Hypothalamus (tissue), 51 donors: Measurements from ENCODE around the gene KIR3DL3.
"Not testable (repeated sequence)": the region's sequence is repeated elsewhere in the genome, so short reads cannot be mapped to it uniquely, and the experiment has no call there.

Source experiments
- DNase-seq, 51 donors: peaks; one replicate each; lab custom pipeline; 2025; lab: John Stamatoyannopoulos, UW

KIR3DL3 gene

DNA sequence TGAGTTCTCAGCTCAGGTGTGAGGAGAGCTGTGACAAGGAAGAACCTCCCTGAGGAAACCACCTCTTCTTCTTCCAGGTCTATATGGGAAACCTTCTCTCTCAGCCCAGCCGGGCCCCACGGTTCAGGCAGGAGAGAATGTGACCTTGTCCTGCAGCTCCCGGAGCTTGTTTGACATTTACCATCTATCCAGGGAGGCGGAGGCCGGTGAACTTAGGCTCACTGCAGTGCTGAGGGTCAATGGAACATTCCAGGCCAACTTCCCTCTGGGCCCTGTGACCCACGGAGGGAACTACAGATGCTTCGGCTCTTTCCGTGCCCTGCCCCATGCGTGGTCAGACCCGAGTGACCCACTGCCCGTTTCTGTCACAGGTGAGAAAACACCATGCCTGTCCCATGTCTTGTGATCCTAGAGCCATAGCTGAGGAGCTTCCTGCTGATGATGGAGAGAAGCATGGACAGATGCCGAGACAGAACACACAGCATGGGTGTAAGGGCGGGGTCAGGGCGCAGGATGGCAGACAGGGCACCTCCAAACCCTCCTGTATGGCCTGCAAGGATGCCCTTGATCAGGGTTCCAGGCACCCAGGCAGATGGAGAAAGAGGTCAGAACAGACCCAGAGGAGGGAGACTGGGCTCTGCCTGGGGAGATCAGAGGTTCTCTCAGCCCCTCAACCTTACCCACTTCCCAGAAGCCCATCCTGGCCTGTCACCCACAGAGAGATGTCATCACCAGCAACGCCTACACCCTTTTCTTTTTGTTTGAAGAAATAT, 5.4 kb downstream of the KIR3DL3 start:
- no peak for DNase-seq

- DNase-seq = no peak
Measured at GRCh38 chr19:54731191-54731590, 6.9 kb downstream of the KIR3DL3 start.

- DNase-seq = not testable (repeated sequence)
Measured at GRCh38 chr19:54738306-54738705, 14.1 kb downstream of the KIR3DL3 start, which contains the start of gene KIR2DL3. KIR2DL3 (plus strand) TSS chr19:54738513; CDS start chr19:54738546, 33 bp downstream.

DNA sequence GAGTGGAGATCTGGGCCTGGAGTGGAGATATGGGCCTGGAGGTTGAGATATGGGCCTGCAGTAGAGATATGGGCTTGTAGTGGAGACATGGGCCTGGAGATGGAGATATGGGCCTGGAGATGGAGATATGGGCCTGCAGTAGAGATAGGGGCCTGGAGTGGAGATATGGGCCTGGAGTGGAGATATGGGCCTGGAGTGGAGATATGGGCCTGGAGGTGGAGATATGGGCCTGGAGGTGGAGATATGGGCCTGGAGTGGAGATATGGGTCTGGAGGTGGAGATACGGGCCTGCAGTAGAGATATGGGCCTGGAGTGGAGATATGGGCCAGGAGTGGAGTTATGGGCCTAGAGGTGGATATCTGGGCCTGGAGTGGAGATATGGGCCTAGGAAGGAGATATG, 14.5 kb downstream of the KIR3DL3 start:
- no peak for DNase-seq

DNA sequence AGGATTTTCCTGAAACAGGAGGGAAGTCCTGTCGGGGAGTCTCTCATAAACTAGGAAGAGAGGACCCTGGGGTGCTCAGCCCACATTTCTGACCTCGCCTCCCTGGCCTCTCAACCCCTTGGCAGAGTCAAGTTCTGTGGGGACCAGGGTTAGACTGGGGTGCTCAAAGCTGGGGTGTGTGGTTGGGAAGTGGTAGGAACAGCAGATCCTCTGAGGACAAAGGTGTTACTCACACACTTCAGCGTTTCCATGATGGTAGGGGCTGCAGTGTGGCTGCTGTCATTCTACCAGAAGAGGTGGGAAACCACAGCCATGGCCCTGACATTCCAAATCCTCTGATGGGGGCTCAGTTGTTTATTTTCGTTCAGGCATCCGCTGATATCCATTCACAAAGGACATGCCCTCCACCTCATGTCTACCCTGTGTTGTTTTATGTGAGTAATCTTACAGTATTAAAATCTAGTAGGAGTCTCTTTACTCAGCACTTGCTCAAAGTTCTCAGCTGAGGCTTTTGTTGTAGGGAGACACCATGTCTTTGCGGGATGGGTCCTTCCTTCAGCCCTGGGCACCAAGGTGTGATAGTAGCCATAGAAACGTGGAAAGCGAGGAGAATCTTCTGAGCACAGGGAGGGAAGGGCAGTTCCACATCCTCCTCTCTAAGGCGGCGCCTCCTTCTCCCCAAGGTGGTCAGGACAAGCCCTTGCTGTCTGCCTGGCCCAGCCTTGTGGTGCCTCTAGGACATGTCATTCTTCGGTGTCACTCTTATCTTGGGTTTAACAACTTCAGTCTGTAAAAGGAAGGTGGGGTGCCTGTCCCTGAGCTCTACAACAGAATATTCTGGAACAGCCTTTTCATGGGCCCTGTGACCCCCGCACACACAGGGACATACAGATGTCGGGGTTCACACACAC, 15.6 kb downstream of the KIR3DL3 start:
- DNase-seq = no peak

GRCh38 chr19:54741950-54742349, 17.7 kb downstream of the KIR3DL3 start:
- not testable (repeated sequence) for DNase-seq

GRCh38 chr19:54744080-54744479, 19.8 kb downstream of the KIR3DL3 start:
- DNase-seq = not testable (repeated sequence)

DNA sequence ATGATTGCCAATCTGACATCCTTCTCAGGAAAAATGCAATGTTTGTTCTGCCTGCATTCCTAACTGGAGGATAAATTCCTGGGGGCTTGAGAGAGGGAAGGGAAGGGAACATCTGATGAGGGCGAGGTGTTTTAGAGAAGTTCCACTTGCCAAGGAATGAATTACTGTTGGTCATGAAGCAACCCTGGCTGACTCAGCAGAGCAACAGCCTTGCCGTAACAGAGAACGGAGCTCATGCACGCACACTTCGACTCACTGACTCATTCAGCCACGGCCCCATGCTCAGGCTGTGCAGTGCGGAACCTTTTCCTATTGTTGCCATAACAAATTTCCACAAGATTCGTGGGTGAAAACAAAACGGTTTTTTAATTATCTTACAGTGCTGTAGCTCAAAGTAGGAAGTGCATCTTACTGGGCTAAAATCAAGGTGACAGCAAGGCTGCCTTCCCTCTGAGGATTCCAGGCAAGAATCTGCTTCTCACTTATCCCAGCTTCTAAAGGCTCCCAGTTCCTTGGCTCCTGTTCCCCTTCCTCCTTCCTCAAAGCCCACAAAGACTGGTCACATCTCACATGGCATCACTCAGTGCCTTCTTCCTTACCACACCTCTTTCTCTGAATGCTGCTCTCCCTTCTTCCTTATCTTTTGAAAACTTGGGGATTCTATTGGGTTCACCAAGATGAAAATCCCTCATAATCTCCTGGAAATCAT, 23.5 kb downstream of the KIR3DL3 start:
- DNase-seq = not testable (repeated sequence)

DNA sequence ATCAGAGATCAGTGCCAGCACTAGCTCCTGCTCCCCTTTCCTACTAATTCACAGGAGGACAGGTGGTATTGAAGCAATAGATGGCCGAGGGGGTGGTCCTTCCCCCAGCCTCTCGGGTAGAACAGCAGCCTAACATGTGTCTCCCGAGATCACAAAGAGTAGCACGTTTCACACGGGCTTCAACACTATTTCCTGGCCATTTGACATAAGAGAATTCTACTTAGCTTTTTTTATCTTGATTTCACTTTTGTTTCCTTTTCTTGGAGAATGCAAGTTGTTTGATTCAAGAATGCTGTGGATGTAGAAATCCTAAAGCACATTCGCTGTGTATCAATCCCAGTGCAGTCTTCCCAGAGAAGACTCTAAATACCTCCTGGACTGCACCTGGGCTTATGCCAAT, 26.0 kb downstream of the KIR3DL3 start:
- DNase-seq = not testable (repeated sequence)

GRCh38 chr19:54756204-54757110, 32.2 kb downstream of the KIR3DL3 start:
- DNase-seq = not testable (repeated sequence)

GRCh38 chr19:54758577-54758976, 34.3 kb downstream of the KIR3DL3 start:
- not testable (repeated sequence) for DNase-seq

DNA sequence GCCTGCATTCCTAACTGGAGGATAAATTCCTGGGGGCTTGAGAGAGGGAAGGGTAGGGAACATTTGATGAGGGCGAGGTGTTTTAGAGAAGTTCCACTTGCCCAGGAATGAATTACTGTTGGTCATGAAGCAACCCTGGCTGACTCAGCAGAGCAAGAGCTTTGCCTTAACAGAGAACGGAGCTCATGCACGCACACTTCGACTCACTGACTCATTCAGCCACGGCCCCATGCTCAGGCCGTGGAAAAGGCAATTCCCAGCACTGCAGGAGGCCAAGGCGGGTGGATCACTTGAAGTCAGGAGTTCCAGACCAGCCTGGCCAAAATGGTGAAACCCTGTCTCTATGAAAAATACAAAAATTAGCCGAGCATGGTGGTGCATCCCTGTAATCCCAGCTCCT, 40.0 kb downstream of the KIR3DL3 start:
- DNase-seq = not testable (repeated sequence)

DNA sequence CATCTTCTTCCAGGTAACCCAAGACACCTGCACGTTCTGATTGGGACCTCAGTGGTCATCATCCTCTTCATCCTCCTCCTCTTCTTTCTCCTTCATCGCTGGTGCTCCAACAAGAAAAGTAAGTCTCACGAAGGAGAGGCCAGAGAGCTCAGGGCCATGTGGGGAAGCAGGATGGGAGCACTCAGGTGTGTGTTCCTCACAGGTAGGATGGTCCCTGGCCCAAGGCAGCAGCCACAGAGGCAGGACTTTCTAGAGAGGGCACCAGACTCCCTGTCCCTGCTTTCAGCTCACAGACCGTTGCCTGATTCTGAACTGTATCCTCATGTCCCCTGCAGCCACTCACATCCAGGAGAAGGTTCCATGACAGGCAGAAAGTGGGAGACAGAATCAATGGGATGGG, 42.2 kb downstream of the KIR3DL3 start:
- not testable (repeated sequence) for DNase-seq

GRCh38 chr19:54769646-54770045, 45.4 kb downstream of the KIR3DL3 start, which contains the start of gene KIR2DL1:
KIR2DL1 (plus strand) TSS chr19:54769793; CDS start chr19:54769851, 58 bp downstream.
- not testable (repeated sequence) for DNase-seq

DNA sequence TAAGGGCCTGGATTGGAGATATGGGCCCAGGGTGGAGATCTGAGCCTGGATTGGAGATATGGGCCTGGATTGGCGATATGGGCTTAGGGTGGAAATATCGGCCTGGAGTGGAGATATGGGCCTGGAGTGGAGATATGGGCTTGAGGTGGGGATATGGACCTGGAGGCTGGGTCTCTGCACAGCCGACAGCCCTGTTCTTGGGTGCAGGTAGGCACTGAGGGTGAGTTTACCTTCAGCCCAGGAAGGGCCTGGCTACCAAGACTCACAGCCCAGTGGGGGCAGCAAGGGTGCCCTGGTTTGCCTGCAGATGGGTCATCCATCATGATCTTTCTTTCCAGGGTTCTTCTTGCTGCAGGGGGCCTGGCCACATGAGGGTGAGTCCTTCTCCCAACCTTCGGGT, 46.3 kb downstream of the KIR3DL3 start:
- DNase-seq = not testable (repeated sequence)

DNA sequence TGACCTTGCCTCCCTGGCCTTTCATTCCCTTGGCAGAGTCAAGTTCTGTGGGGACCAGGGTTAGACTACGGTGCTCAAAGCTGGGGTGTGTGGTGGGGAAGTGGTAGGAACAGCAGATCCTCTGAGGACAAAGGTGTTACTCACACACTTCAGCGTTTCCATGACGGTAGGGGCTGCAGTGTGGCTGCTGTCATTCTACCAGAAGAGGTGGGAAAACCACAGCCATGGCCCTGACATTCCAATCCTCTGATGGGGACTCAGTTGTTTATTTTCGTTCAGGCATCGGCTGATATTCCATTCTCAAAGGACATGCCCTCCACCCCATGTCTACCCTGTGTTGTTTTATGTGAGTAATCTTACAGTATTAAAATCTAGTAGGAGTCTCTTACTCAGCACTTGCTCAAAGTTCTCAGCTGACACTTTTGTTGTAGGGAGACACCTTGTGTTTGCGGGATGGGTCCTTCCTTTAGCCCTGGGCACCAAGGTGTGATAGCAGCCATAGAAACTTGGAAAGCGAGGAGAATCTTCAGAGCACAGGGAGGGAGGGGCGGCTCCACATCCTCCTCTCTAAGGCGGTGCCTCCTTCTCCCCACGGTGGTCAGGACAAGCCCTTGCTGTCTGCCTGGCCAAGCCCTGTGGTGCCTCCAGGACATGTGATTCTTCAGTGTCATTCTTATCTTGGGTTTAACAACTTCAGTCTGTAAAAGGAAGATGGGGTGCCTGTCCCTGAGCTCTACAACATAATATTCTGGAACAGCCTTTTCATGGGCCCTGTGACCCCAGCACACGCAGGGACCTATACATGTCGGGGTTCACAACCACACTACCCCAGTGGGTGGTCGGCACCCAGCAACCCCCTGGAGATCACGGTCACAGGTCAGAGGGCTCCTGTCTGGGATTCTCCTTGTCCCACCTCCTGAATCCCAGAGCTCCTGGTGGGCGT, 47.0 kb downstream of the KIR3DL3 start:
- DNase-seq = not testable (repeated sequence)

DNA sequence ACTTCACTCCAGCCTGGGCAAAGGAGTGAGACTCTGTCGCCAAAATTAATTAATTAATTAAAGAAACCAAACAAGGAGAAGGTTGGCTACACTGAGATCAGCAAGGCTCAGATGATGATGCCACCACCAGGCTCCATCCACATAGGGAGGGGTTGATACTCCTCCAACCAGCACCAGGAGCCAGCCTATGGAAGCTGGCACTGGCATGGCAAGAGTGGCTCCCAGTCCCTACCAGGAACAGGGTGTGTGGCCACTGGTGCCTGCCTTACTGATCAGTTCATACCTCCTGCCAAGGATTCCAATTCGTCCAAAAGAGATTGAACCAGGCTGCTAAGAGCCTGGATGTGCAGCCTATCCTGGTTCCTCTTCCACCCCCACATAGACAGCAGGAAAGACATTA, 48.4 kb downstream of the KIR3DL3 start:
- not testable (repeated sequence) for DNase-seq

DNA sequence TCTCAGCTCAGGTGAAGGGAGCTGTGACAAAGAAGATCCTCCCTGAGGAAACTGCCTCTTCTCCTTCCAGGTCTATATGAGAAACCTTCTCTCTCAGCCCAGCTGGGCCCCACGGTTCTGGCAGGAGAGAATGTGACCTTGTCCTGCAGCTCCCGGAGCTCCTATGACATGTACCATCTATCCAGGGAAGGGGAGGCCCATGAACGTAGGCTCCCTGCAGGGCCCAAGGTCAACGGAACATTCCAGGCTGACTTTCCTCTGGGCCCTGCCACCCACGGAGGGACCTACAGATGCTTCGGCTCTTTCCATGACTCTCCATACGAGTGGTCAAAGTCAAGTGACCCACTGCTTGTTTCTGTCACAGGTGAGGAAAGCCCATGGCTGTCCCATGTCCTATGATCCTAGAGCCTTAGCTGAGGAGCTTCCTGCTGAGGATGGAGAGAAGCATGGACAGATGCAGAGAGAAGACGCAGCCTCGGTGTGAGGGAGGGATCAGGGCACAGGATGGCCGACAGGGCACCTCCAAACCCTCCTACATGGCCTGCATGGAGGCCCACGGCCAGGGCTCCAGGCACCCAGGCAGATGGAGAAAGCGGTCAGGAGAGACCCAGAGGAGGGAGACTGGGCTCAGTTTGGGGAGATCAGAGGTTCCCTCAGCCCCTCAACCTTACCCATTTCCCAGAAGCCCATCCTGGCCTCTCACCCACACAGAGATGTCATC, 51.0 kb downstream of the KIR3DL3 start:
- DNase-seq = not testable (repeated sequence)
